Muscle of leg (tissue), 11 donors: ENCODE results near the gene KRT6B. TPM values are rescaled to one million over a fixed set of nuclear protein-coding genes. Genes with fewer than 3 reads are reported as not detected.

Source experiments
- DNase-seq: peaks from one replicate; pipeline ENCODE4 v3.0.0; 2013
- H3K27ac ChIP-seq: one replicate; pipeline ENCODE4 v1.5.1; 2013; ENCODE audit warnings: mild to moderate bottlenecking, low read length, control low read depth
- H3K27me3 ChIP-seq: one replicate; pipeline ENCODE4 v1.6.1; 2013; ENCODE audit warnings: low read length; ENCODE audit not compliant: control insufficient read depth, insufficient read depth
- H3K36me3 ChIP-seq: one replicate; pipeline ENCODE4 v1.6.1; 2013; ENCODE audit warnings: low read length; ENCODE audit not compliant: control insufficient read depth, insufficient read depth
- H3K4me1 ChIP-seq: one replicate; pipeline ENCODE4 v1.6.1; 2013; ENCODE audit warnings: low read length; ENCODE audit not compliant: control insufficient read depth, insufficient read depth
- H3K4me3 ChIP-seq: one replicate; pipeline ENCODE4 v1.5.1; 2013; ENCODE audit warnings: low read length, control low read depth
- H3K9me3 ChIP-seq: replicated peaks from 2 replicates; pipeline ENCODE4 v1.6.1; 2013; ENCODE audit warnings: low read depth, low read length; ENCODE audit not compliant: control insufficient read depth
- WGBS: methylation state at CpG from one replicate; pipeline ENCODE4 v1.1.5; 2013; ENCODE audit warnings: missing lambda C conversion rate; ENCODE audit not compliant: insufficient coverage; 5-methylcytosine and 5-hydroxymethylcytosine counted together
- polyA plus RNA-seq, 8 donors: library from polyadenylated mRNA; unstranded; fragments of 120-200 nt; gene quantifications; one replicate each; pipeline versions ENCODE4 v1.2.1 to v1.2.3, GENCODE V29; 2013; ENCODE audit warnings: inconsistent platforms in 1 of 8, low replicate concordance in 1 of 8; ENCODE audit not compliant: insufficient read length in 8 of 8, insufficient read depth in 1 of 8
- total RNA-seq: library from RNA; stranded (reverse); fragments of 120-200 nt; gene quantifications from one replicate; pipeline ENCODE4 v1.2.4, GENCODE V29; 2013

KRT6B gene
- total and polyA plus RNA-seq, 9 donors: 0.44 TPM; not detected in 8

DNA sequence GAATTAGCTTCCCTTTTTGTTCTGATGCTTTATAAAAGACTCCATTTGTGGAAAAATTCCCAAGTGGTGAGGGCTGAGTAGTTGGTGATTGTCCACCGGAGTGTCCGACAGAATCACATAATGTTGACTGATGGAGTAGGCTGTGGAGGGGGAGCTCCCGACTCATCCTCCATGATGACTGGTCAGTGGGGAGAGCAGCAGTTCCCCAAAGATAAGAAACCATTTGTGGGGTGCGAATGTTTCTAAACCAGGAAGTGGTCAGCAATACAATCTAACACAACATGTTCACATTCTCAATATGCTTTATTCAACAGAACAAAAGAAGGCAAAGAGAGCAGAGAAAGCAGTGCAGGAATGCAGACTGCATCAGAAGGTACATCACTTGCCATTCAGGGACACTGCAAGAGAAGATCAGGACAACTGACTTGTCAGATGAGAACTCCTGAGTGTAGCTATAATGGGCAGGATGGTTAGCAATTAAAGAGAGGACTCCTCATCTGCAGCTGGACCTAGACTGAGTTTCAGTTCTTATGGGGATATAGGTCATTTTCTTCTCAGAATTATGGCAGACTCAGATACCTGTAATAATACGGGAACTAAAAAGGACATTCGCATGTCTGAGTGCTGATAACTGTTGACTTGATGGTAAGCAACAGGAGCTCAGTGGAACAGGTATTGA is 5.4 kb downstream of the KRT6B start:
- no peaks in the 10 kb centered on the region for H3K4me1 ChIP-seq
- H3K36me3 ChIP-seq: no peaks in the 10 kb centered on the region
- H3K27ac ChIP-seq: no peak overlapping the region
- H3K27me3 ChIP-seq: peaks cover 6% of the 10 kb centered on the region
- no peak for DNase-seq
- no peaks in the 10 kb centered on the region for H3K9me3 ChIP-seq
- H3K4me3 ChIP-seq: no peak overlapping the region
- WGBS: 100% methylated on average over 2 of the region's 6 CpGs

DNA sequence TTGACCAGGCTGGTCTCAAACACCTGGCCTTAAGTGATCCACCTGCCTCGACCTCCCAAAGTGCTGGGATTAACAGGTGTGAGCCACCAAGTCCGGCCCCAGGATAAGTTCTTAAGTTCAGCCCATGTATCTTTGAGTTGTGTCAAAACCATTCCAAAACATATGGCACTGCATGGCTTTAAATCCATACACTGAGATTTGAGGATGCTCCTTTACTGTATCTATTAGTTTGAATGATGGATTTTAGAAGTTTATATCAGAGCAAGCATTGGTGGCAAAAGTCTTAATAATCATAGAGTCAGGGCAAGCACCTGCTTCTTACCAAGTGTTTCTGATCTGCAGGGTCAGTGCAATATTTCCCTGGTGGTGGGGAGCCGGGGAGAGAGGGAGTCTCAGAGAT is 6.1 kb downstream of the KRT6B start:
- DNase-seq: no peak
- Histone ChIP-seq H3K4me1 (no peaks in the 10 kb centered on the region), H3K4me3 (no peak overlapping the region), H3K9me3 (no peaks in the 10 kb centered on the region), H3K27ac (no peak overlapping the region), H3K27me3 (peaks cover 6% of the 10 kb centered on the region), H3K36me3 (no peaks in the 10 kb centered on the region)
- whole genome bisulfite sequencing: 58% methylated on average over 2 of the region's 3 CpGs

DNA sequence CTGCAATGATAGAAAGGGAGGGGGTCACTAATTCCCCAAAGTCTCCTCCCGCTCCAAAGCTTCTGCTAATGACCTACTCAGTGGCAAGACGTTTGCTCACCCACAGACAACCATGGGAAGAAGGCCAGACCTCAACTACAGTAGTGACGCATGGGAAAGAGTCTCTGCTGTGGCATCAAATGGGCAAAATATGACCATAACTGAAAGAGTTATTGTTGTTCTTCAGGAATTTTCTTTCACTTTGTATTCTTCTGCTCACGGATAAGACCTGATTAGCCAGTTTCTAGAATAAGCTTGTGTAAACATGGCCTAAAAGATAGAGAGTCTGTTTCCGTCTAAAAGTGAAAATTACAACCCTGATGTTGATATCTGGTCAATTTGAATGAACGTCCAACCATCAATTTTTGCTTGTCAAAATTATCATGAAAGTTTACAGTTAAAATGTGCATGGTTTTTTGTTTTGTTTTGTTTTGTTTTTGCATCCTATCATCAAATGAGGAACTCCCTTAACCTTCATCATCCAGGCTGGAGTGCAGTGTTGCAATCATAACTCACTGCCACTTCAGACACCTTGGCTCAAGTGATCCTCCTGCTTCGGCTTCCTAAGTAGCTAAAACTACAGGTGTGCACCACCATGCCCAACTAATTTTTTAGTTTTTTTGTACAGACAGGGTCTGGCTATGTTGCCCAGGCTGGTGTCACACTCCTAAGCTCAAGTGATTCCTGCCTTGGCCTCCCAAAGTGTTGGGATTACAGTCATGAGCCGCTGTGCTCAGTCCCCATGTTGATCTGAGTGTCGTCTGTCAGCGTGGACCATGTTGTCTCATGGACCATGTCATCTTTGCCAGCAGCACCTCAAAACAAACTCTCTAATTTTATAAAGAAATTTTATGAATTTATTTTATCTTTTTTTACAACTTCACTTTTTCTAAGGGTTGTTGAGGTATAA is 7.0 kb downstream of the KRT6B start:
- no peak overlapping the region for H3K27ac ChIP-seq
- 83% methylated on average over 2 of the region's 10 CpGs for WGBS
- H3K9me3 ChIP-seq: no peaks in the 10 kb centered on the region
- no peaks in the 10 kb centered on the region for H3K4me1 ChIP-seq
- peaks cover 7% of the 10 kb centered on the region for H3K27me3 ChIP-seq
- no peak for DNase-seq
- H3K36me3 ChIP-seq: no peaks in the 10 kb centered on the region
- no peak overlapping the region for H3K4me3 ChIP-seq

DNA sequence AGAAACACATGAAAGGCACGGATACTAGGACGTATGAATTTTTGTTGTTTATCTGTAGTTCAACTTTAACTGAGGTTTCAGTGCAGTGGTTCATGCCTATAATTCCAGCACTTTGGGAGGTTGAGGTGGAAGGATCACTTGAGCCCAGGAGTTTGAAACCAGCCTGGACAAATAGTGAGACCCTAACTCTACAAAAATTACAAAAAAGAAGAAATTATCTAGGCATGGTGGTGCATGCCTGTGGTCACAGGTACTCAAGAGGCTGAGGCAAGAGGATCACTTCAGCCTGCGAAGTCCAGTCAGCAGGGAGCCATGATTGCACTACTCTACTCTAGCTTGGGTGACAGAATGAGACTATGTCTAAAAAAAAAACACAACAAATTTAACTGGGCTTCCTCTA is 8.0 kb downstream of the KRT6B start:
- no peak overlapping the region for H3K4me3 ChIP-seq
- no peaks in the 10 kb centered on the region for H3K4me1 ChIP-seq
- no peaks in the 10 kb centered on the region for H3K9me3 ChIP-seq
- 100% methylated on average over 2 of the region's 3 CpGs for WGBS
- no peaks in the 10 kb centered on the region for H3K36me3 ChIP-seq
- no peak for DNase-seq
- no peak overlapping the region for H3K27ac ChIP-seq
- H3K27me3 ChIP-seq: peaks cover 8% of the 10 kb centered on the region

DNA sequence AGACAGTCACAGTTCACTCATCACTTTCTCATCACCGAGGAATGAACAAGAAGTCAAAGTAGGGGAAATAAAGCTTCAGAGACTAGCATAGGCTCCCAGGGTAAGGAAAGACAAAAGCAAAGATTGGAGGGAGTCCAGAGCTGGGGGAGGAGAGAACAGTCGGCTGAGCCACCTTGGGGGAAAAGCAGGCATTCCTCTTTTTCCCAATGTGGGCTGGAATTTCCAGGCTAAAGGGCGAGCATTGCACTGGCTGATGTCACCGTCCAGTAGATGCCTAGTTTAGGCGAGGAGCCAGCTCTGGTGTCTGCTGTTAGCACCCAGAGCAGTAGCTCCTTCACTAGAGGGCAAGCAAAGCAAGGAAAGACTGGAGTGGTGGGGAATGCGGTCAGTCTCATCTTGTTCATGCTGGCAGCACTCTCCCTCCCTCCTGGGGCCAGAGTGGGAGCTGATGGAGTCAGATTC is 9.3 kb downstream of the KRT6B start:
- no peaks in the 10 kb centered on the region for H3K9me3 ChIP-seq
- no peak overlapping the region for H3K27ac ChIP-seq
- peak; percentile 6 for DNase-seq
- no peak overlapping the region for H3K4me3 ChIP-seq
- peaks cover 8% of the 10 kb centered on the region for H3K27me3 ChIP-seq
- H3K4me1 ChIP-seq: no peaks in the 10 kb centered on the region
- 18% methylated on average over 4 of the region's 6 CpGs for WGBS
- no peaks in the 10 kb centered on the region for H3K36me3 ChIP-seq

DNA sequence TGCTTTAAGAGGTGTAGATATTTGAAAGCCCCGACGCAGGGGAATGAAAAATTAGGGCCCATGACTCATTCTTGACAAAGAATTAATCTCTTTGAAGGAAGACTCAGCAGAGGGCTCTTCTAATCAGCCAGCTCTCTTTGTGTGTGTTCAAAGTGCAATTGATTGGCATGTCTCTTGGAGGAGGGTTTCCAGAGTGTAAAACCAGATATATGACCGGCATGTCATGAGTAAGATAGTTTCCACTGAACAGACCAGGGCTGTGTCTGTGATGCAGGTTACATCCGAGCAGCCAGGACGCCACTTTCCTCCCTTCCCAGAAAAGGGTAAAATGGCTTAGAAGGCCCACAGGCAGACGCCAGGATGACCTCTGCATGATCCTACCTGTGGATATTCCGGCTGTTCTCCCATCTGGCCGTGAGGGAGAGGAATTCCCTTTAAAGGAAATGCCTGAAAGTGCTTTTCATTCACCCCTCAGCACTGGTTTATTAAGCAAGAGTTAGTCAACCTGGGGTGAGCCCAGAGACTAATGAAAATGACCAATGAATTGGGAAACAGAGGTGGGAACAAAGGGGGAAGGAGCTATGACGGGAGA is 10.5 kb downstream of the KRT6B start:
- Histone ChIP-seq H3K9me3 (no peaks in the 10 kb centered on the region), H3K27me3 (peaks cover 8% of the 10 kb centered on the region), H3K36me3 (no peaks in the 10 kb centered on the region), H3K27ac (no peak overlapping the region), H3K4me1 (no peaks in the 10 kb centered on the region), H3K4me3 (no peak overlapping the region)
- DNase-seq: no peak
- 77% methylated on average over 3 of the region's 9 CpGs for WGBS

DNA sequence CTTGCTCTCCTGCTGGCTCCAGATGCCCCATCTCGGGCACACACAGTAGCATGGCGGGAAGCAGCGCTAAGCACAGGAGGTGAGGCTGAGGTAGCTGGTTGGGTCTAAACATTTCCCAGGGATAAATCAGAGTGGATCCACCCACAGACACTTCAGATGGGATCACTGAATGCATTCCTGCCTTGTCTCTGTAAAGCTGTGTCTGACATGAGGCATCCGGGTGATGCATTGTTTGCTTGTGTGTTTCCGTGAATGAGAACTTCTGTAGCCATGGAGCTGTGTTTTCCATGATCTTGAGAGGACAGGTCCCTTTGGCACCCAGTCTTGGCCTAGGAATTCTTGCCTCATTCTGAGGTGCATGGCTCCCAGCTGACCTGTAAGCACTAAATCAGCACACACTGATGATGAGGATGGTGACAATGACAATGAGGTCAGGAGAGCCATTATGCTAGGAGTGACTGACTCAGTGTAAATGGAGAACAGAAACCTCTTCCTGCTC is 11.1 kb downstream of the KRT6B start:
- no peak overlapping the region for H3K4me3 ChIP-seq
- 69% methylated on average over 4 of the region's 5 CpGs for WGBS
- H3K27me3 ChIP-seq: peaks cover 8% of the 10 kb centered on the region
- DNase-seq: no peak
- no peak overlapping the region for H3K27ac ChIP-seq
- no peaks in the 10 kb centered on the region for H3K4me1 ChIP-seq
- H3K9me3 ChIP-seq: no peaks in the 10 kb centered on the region
- H3K36me3 ChIP-seq: no peaks in the 10 kb centered on the region

DNA sequence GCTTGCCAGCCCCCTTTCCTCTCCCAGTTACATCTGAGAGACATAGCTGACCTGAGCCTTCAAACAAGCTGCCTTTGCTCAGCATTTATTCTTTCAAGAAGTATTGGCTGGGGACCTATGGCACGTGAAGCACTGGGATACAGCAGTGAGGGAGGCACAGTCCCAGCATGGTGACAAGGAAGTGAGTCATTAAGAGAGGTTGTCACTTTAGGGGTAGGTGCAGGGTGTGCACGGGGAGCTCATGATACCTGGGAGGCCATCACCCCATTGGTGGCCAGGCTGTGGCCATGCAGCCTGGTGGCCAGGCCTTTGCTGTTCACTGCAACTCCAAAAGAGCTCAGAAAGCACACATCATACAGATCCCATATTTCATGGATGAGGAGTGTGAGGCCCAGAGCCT is 12.1 kb downstream of the KRT6B start:
- WGBS: 66% methylated on average over 2 of the region's 2 CpGs
- H3K9me3 ChIP-seq: no peaks in the 10 kb centered on the region
- H3K27me3 ChIP-seq: peaks cover 8% of the 10 kb centered on the region
- H3K36me3 ChIP-seq: no peaks in the 10 kb centered on the region
- DNase-seq: no peak
- no peaks in the 10 kb centered on the region for H3K4me1 ChIP-seq
- no peak overlapping the region for H3K27ac ChIP-seq
- H3K4me3 ChIP-seq: no peak overlapping the region

DNA sequence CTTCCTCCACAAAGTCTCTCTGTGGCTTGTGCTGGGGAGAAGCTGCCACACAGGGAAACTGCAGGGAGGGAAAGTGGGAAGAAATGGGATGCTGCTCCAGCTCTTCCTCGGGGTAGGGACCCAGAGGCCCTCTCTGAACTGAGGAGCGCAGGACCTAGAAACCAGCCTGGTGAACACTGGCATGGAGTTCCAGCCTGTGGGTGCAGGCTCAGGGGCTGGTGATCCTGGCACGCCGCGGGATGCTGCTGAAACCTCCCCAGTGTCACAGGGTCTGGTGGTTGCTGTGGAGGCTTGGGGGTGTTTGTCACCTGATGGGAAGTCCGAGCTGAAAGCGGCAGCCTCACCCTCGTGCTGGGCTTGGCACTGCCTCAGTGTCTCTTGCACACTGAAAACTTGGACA is 12.5 kb downstream of the KRT6B start:
- Histone ChIP-seq H3K4me1 (no peaks in the 10 kb centered on the region), H3K4me3 (no peak overlapping the region), H3K27me3 (peaks cover 8% of the 10 kb centered on the region), H3K9me3 (no peaks in the 10 kb centered on the region), H3K27ac (no peak overlapping the region), H3K36me3 (no peaks in the 10 kb centered on the region)
- WGBS: 84% methylated on average over 5 of the region's 8 CpGs
- no peak for DNase-seq
